GM18508 (cell line): Measurements from ENCODE around the gene TMEM61.
"Not testable (repeated sequence)": the region's sequence is repeated elsewhere in the genome, so short reads cannot be mapped to it uniquely, and the experiment has no call there.

ENCODE experiments used
- ATAC-seq: cut with Tn5 transposase; IDR thresholded peaks from one replicate; pipeline ENCODE4 v1.9.1; 2021; ENCODE audit warnings: moderate number of reproducible peaks; ENCODE audit not compliant: insufficient read depth, unreplicated experiment

Gene TMEM61

DNA sequence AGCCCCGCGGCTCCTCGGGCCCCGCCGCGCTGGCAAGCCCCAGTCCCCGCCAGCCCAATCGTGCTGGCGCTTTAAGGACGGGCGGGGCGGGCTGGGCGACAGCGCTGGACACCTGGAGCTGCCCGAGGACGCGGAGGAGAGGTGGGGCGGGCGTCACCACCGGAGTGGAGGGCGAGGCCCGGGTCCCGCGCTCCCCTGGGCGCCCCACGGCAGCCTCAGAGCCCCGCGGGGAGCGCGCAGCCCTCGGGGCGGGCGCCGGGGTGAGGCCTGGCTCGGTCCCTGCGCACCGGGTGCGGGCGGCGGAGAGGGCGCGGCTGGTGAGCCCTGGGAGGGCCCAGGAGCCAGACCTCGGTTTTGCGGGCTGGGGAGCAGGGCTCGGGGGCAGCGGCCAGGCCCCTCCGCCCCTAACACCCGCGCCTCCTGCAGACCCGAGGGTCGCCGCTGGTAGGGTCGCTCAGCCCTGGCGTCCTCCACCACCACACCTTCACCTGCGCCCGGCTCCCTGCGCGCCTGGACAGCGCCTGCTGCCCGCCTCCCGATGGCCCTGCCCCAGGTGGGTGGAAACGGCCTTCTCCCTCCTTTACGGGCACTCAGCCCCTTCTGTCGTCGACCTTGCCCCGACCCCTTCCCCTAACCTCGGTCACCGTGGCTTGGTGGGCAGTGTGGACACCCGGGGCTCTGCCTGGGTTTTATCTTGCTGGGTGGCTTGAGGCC lies at the start of gene TMEM61:
Gene TMEM61 (plus strand): TSS at position 101 of the 714 bp plus-strand sequence. CDS start 438 bp downstream, at position 539.
- no peak for ATAC-seq

DNA sequence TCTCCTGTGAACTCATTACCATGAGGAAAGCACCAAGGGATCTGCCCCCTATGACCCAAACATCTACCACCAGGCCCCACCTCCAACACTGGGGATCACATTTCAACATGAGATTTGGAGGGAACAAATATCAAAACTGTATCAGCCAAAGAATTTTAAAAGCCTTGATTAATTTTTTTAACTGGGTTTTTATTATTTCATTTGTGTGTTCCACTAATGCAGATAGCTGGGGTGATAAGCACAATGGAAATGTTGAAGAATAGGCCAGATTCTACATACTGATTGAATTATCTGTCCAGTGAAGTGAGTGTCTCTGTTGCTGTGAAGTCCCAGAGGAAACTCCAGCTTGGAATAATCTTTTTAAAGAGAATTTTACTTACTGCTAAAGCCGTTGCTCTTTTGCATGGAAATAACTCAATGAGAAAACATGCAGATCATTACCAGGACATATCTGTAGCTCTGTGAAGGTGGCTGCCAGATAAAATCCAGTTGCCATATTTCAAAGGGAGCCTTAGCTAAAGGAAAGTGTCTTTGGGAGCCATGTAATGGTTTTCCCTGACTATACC lies 49.1 kb upstream of the TMEM61 start:
- ATAC-seq, result no peak

DNA sequence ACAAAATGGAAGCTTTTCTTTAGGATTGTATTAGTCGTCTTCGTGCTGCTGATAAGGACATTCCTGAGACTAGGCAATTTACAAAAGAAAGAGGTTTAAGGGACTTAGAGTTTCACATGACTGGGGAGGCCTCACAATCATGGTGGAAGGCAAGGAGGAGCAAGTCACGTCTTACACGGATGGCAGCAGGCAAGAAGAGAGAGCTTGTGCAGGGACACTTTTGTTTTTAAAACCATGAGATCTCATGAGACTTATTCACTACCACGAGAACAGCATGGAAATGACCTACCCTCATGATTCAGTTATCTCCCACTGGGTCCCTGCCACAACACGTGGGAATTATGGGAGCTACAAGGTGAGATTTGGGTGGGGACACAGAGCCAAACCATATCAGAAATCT lies 46.3 kb upstream of the TMEM61 start:
- not testable (repeated sequence) for ATAC-seq

DNA sequence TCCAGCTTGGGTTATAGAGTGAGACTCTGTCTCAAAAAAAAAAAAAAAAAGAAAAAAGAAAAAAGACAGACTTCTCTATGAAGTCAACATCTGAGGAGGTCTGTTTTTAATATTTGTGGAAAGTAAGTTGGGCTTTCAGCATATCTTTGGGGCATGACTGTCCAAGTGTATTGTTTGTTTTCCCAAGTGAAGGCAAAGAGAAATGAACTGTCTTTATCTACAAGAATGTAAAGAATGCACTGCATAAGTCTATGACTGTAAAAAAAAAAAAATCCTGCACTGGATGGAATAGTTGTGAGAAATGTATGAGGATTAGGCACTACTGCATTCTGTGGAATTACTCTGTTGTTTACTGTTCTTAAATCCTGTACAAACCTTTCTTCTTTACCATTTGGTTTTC lies 45.6 kb upstream of the TMEM61 start:
- ATAC-seq, result no peak

DNA sequence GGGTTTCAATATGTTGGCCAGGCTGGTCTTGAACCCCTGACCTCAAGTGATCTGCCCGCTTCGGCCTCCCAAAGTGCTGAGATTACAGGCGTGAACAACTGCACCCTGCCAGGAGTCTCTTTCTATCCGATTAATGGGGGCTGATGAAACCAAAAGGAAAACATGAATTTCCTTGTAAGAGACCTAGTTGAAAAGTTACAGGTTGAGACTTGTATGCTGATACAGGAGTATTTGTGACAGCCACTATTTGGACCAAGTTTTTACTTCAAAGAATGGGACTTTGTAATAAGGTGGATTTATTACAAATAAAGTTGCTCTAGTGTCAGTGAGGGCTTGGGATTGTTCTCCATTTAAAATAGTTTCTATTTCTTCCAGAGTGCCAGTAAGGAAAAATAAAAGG lies 43.6 kb upstream of the TMEM61 start:
- no peak for ATAC-seq

DNA sequence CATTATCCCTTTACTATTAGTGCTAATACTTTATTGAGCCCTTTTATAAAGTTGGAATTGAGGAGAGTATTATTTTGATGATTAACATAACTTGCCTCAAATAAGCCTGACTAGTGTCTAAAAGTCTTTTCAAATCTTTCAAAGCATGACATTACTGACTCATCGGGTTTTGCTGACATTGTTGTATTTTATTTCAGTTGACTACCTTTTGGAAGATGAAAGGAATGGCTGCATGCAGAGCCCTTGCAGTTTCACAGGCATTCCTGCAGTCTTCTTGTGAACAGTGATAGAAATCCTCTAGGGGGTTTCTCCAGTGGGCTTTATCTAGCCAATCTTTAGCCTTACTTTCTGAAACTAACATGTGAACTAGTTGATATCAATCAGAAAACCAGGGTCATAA lies 43.0 kb upstream of the TMEM61 start:
- ATAC-seq, result no peak

DNA sequence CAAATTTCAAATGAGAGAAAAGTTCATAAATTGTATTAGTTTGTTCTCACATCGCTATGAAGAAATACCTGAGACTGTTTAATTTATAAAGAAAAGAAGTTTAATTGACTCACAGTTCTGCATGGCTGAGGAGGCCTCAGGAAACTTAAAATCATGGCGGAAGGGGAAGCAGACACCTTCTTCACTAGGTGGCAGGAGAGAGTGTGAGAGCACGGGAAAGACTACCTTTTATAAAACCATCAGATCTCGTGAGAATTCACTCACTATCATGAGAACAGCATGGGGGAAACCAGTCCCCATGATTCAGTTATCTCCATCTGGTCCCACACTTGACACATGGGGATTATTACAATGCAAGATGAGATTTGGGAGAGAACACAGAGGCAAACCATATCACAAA lies 41.5 kb upstream of the TMEM61 start:
- not testable (repeated sequence) for ATAC-seq

DNA sequence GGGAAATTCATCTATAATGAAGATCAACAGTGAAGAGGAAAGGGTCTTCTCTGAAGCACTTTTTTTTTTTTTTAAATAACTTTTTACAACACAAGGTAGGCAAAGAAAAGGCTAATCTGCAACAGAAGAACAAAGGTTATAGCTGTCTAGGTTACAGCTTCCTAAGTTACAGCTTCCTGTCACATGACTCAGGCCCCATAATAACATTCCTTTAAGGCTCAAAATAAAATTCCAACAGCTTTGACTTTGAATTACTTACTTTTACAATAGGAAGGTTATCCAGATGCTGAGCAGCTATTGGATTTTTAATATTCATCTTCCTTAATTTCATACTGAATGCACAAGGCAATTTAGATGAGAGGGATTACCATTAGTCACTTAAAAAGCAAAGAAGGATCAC lies 40.4 kb upstream of the TMEM61 start:
- no peak for ATAC-seq

DNA sequence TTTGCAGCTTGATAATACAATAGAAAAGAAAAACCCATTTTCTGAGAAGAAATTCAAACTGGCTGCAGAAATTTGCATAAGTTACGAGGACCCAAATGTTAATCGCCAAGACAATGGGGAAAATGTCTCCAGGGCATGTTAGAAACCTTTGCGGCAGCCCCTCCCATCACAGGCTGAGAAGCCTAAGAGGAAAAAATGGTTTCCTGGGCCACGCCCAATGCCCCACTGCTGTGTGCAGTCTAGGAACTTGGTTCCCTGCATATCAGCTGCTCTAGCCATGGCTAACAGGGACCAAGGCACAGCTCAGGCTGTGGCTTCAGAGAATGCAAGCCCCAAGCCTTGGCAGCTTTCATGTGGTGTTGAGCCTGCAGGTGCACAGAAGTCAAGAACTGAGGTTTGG lies 37.5 kb upstream of the TMEM61 start:
- no peak for ATAC-seq

DNA sequence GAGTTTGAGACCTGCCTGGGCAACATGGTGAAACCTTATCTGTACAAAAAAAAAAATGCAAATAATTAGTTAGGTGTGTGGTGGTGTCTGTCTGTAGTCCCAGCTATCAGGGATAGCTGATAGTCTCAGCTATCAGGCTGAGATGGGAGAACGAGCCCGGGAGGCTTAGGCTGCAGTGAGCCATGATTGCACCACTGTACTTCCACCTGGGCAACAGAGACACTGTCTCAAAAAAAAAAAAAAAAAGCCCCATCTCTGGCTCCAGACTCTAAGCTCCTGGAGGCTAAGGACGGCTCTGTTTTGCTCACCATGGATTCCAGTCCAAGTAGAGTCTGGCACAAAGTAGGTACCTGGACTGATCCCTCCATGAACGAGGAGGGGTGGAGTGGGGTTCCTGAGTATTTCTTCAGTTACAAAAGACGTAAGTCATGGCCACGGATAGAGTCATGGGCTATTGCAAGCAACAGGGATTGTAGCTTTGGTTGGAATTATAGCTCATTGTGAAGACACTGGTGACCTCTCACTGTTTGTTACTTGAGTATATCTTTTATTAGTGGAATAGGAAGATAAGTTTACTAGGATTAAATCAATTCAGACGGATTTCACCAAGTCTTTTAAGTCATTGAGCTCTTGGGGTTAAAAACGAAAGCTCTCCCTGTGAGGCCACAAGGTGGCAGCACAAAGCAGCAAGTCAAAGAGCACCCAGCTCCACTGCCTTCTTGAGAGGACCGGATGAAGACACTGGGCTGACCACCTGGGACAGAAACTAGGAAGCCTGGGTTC lies 35.6 kb upstream of the TMEM61 start:
- no peak for ATAC-seq

DNA sequence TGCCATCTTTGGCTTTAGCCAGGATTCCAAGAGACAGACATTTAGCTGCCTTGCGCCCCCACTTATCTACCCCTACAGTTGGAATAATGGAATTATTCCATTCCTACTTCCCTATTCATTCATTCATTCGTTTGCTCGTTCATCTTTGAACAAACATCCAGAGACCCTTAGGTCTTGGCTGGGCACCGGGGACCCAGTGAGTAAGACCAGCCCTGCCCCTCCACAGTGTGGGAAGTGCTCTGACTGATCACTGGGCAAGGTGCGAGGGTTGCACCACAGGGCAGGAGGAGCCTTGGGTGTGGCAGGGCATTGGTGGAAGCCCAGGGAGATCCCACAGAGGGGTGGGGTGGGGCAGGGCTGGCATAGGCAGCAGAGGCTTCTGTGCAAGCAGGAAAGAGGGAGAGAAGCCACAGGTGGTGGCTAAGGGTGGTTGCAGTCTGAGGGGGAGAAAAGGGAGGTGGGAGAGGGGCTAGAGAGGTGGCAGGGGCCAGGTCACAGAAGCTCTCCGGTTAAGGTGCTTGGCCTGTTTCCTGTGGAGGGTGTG lies 35.0 kb upstream of the TMEM61 start:
- no peak for ATAC-seq

DNA sequence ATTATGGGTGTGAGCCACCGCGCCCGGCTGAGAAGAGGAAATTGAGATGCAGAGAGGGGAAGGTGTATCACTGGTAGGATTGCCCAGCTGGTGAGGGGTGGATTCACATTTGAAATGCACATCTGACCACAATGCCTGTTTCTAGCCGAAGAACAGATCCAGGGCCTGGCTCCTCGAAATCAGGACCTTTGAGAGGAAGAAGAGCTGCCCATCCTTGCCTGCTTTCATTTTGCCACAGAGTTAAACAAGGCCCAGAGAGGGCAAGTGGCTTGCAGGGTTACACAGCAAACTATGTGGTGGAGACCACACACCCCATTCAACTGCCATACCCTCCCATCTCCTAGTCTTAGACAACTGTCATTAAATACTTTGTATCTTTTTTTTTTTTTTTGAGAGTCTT lies 32.9 kb upstream of the TMEM61 start:
- no peak for ATAC-seq

DNA sequence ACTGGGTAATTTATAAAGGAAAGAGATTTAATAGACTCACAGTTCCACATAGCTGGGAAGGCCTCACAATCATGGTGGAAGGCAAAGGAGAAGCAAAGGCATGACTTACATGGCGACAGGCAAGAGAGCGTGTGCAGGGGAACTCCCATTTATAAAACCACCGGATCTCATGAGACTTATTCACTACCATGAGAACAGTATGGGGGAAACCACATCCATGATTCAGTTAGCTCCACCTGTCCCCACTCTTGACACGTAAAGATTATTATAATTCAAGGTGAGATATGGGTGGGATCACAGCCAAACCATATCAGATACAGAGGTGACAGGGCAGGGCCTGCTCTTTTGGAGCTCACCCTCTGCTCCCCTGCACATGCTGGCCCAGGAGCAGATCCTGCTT lies 31.4 kb upstream of the TMEM61 start:
- ATAC-seq, result no peak

DNA sequence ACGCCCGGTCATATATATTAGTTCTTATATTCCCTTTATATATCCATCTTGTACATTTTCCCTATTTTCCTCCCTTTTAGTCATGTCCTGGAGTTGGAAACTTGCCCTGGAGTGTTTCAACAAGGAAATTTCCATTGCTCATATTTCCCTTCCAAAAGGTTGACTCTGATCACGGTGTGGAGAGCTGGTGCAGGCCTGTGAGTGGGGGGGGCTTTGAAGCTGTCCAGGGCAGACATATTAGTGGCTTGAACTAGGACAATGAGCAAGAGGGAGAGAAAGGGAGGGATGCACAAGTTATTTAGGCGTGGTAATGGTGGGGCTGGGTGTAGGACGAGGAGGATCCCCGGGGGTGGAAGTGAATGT lies 30.4 kb upstream of the TMEM61 start:
- ATAC-seq, result no peak

DNA sequence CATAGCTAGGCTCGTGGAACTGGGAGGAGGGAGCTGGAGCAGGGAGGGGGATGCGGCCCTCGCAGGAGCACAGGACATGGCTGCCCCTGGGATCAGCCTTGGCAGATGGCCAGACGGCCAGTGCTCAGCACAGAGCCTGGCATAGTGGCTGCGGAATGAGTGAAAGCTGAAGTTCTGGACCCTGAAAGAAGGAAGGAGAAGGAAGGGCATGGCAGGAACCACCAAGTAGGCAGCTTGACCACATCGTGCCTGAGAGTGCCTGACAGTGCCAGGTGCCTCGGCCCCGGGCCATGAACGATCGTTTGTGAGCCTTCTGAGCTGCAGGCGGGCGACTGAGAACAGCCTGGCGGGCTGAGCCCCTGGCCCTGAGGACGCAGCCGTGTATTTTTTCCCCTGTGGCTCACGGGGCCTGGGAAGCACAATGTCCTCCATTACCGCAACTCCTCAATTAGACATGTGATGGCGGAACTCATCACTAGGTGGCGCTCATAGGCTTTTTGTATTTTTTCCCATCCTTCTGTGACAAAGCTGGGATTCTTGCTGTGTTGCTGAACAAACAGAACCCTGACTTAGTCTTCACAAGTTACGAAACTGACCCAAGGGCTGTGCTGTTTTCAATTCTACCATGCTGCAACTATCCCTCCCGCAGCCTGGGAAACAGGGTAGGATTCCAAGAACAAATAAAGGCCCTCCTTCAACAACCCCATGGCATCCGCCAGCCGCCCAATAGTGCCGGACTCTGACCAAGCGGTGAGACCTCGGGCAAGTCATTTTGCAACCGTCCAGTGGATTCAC lies 29.9 kb upstream of the TMEM61 start:
- ATAC-seq, result no peak

DNA sequence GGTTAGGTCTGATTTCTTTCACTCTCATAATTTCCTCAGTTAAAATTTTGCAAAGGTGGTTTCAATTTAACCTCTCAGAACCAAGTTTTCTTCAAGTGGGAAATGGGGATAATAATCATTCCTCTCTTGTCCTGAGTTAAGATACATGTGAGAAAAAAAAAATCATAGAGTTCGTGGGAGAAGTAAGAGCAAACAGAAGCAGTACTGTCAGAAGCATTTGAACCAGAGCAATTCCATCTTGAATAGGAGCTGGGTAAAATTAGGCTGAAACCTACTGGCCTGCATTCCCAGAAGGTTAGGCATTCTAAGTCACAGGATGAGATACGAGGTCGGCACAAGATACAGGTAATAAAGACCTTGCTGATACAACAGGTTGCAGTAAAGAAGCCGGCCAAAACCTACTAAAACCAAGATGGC lies 28.6 kb upstream of the TMEM61 start:
- ATAC-seq, result no peak

DNA sequence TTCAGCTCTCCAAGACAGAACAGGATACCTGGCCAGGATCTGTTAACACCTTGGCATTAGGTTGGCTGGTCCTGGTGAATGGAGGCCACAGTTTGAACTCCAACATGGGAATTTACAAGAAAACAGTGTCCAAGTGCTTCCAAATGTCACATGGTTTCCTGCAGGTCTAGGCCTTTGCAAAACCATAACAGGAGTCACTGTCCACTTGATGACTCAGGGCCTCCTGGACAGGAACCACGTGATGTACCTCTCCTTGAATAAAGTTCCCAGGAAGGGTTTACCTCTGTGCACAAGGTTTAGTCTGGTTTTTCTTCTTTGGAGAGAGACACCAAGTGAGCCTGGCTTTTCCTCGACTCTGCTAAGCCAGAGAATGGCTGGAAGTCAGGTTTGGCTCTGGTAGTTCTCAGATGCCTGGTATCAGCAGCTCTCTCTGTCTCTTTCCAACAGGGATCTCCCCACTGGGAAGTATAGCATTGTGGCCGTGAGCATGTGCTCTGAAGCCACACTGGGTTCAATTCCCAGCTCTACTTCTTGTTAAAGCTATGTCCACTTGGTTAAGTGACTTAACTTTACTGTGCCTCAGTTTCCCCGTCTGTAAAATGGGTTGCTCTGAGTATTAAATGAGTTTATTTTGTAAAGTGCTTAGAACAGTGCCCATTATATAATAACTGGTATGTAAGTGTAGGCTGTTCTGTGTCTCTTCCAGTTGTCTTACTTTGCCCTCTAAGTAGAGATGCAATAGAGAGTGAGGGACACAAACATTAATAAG lies 27.3 kb upstream of the TMEM61 start:
- no peak for ATAC-seq

DNA sequence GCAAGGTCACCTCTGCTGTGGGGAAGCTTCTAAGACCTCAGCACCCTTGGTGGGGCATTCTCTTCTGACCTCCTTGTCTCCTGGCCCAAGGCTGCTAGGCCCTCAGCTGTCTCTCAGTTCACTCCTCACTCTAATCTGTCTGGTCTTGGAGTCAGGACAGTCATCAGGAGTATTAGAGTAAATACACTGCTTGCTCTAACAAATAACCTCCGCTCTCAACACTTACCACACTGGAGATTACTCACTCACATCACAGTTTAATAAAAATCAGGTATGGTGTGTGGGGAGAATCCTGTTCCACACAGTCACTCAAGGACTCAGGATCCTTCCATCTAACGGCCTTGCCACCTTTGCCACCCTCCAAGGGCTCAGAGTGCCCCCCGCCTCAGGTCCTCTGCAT lies 26.6 kb upstream of the TMEM61 start:
- ATAC-seq, result no peak

DNA sequence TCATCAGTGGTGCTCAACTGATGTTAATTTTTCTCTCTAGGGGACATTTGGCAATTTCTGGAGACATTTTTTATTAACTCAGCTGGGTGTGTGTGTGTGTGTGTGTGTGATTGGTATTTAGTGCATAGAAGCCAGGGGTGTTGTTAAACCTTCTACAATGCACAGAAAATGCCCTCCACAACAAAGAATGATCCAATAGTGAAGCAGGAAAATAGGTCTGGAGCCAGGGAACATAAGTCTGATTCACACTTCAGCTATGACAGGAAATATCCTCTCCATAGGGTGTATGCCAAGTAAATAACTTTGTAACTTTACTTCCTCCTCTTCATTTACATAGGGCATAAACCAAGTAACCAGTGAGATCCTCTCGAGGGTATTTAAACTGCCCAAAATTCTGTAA lies 25.1 kb upstream of the TMEM61 start:
- ATAC-seq, result no peak

DNA sequence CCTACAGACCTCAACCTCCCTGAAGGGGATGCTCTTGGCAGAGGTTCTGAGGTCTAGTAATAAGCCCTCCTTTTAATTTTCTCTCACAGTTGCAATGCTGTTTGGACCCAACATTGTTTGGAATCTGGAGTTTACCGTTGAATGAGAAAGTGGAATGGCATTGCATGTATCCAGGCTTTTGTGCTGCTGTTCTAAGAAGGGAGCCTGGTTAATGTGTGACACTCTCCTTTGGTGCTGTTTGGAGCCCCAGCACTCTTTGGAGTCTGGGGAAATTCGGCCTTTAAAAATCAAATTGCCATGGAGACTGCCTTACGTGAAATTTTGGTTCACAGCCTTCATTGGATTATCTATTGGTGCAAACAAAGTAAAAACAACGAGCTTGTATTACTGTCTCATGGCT lies 23.7 kb upstream of the TMEM61 start:
- no peak for ATAC-seq
